ENCODE data around the gene ZDHHC7.

Gene ZDHHC7

GRCh38 chr16:84933774-84934631 is 77.3 kb downstream of the ZDHHC7 start:
- TF ChIP-seq CTCF (conservative IDR thresholded peaks at IDR 0.05; ENCODE audit: low read depth, low read length) = no peak
- no peak for DNase-seq (ENCODE audit: low read depth)
- H3K4me3 ChIP-seq (ENCODE audit: low read depth, low read length) = no peak overlapping the region

- TF ChIP-seq CTCF (conservative IDR thresholded peaks at IDR 0.05; ENCODE audit: low read depth, low read length) = no peak
- no peak overlapping the region for H3K4me3 ChIP-seq (ENCODE audit: low read depth, low read length)
- no peak for DNase-seq (ENCODE audit: low read depth)
Measured at GRCh38 chr16:84932681-84933080, 78.7 kb downstream of the ZDHHC7 start.

- no peak overlapping the region for H3K4me3 ChIP-seq (ENCODE audit: low read depth, low read length)
- DNase-seq (ENCODE audit: low read depth) = no peak
- no peak for TF ChIP-seq CTCF (conservative IDR thresholded peaks at IDR 0.05; ENCODE audit: low read depth, low read length)
Measured at GRCh38 chr16:84931506-84931905, 79.8 kb downstream of the ZDHHC7 start.

GRCh38 chr16:84931107-84931494 is 80.2 kb downstream of the ZDHHC7 start:
- no peak for DNase-seq (ENCODE audit: low read depth)
- H3K4me3 ChIP-seq (ENCODE audit: low read depth, low read length) = no peak overlapping the region
- TF ChIP-seq CTCF (conservative IDR thresholded peaks at IDR 0.05; ENCODE audit: low read depth, low read length) = no peak

- no peak for DNase-seq (ENCODE audit: low read depth)
- H3K4me3 ChIP-seq (ENCODE audit: low read depth, low read length) = no peak overlapping the region
- TF ChIP-seq CTCF (conservative IDR thresholded peaks at IDR 0.05; ENCODE audit: low read depth, low read length) = no peak
Measured at GRCh38 chr16:84930298-84931106, 80.8 kb downstream of the ZDHHC7 start.

GRCh38 chr16:84929421-84930297 is 81.7 kb downstream of the ZDHHC7 start:
- H3K4me3 ChIP-seq (ENCODE audit: low read depth, low read length) = no peak overlapping the region
- TF ChIP-seq CTCF (conservative IDR thresholded peaks at IDR 0.05; ENCODE audit: low read depth, low read length) = no peak
- no peak for DNase-seq (ENCODE audit: low read depth)
